Stimulated activated CD4-positive, alpha-beta T cell treated with anti-CD3 and anti-CD28 coated beads, Interleukin-2, amount 100 ng/mL, for 4 hours (primary cell): Measurements from ENCODE around the gene TM9SF4.
"Not testable (repeated sequence)": the region's sequence is repeated elsewhere in the genome, so short reads cannot be mapped to it uniquely, and the experiment has no call there.

Experiments used
- DNase-seq: peaks from one replicate; pipeline ENCODE4 v3.0.0-alpha.2; 2020; ENCODE audit warnings: low read depth

The TM9SF4 gene

DNA sequence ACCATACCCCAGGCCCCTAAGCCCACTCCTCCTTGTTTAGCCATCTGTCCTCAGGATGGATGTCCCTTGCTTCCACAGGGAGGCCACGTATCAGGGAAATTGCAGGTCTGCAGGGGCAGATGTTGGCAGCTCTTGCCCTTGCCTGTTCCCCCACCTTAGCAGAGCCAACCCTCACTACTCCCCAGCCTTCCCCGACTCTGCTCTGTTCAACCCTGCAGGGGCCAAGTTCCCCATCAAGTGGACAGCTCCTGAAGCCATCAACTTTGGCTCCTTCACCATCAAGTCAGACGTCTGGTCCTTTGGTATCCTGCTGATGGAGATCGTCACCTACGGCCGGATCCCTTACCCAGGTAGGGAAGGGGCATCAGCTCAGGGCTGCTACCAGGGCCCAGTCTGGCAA, 10.7 kb upstream of the TM9SF4 start:
- no peak for DNase-seq

GRCh38 chr20:32108814-32109391, 611 bp upstream of the TM9SF4 start:
- DNase-seq: no peak

DNA sequence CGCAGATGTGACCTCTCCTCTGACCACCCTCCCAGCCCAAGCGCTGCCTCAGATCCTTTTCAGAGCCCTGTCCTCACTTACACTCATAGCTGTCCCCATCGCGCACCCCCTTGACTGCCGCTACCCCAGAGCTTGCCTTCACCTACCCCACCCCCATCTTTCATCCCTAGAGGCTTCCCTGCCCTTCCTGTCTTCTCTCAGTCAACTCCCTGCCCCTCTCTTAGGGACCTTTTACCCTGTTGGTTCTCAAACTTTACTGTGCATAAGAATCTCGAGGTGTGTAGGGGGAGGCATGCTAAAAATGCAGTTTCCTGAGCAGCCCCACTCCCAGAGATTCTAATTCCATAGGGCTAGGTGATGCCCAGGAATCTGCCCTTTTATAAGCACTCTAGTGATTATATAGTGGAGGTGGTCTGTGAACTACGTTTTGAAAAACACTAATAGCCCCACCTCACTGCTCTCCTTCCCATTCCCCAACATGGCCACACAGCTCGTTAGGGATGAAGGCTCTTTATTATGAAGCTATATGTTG, 725 bp downstream of the TM9SF4 start:
- DNase-seq: no peak

DNA sequence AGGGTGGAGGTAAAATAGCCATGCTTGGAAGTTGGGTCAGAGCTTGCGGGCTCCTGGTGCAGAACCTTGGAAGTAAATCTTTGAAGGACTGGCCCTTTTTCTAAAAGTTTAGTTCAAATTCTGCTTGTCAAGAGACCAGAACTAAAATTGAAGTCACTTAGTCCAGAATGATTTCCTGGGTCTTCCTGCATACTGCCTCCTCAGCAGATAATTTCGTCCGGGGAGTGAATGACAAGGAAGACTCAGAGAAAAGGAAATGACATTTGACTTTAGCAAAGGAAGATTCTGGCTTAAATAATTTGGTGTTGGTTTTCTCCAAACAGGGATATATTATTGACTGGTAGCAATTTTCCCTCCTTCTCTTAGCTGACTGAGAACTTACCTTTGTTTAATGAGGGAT, 1.2 kb downstream of the TM9SF4 start:
- no peak for DNase-seq

GRCh38 chr20:32111156-32111686, 1.7 kb downstream of the TM9SF4 start:
- no peak for DNase-seq

DNA sequence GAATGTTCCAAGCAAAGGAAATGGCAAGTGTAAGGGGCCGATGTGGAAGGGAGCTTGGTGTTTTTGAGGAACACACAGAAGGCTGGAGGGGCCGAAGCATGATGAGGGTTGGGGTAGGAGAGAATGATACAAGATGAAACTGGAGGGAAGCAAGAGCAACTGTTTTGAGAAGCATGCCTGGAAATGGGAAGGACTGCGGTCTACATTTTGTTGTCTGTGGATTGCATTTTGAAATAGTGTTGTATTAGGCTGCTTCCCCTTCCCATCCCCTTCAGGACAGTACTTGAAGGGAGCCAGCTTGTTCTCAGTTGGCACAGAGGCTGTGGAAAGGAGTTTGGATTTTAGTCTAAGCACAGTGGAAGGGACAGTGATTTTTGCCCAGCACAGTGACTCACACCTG, 2.2 kb downstream of the TM9SF4 start:
- DNase-seq: no peak

DNA sequence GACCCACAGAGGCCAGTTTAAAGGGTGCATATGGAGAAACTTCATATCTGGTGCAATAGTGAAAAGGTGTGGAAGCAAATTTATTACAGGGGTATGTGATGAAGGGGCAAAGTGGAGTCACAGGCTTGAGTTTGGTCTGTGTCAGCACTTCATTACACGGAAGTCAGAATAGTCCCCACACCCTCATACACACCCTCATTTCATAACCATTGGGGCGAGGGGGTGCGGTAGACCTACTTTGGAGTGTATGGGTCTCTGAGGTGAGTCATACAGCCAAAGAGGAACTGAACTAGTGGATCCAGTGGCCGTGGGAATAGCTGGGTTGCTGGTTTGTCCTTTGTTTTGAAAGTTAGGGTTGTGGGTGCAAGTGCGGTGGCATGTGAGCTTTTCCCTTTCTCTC, 3.3 kb downstream of the TM9SF4 start:
- DNase-seq: no peak

DNA sequence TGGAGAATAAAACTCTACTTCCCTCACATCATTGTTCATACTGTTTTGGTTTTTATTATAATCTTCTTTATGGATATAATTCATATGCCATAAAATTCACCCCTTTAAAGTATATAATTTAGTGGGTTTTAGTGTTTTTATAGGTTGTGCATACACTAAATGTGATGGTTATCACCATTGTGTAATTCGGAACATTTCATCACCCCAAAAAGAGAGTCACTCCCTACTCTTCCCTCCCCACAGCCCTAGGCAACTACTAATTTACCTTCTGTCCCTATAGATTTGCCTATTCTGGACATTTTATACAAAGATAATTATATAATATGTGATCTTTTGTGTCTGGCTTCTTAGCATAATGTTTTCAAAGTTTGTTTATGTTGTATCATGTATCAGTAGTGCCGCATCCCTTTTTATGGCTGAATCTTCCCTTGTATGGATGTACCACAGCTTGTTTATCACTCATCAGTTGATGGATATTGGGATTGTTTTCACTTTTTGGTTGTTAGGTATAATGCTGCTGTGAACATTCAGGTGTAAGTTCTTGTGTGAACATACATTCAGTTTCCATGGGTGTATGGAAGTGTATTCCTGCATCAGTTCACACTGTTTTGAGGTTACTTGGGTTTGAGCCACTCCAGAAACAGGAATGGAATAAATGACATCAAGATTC, 4.2 kb downstream of the TM9SF4 start:
- DNase-seq: no peak

GRCh38 chr20:32114305-32114960, 4.9 kb downstream of the TM9SF4 start:
- no peak for DNase-seq

DNA sequence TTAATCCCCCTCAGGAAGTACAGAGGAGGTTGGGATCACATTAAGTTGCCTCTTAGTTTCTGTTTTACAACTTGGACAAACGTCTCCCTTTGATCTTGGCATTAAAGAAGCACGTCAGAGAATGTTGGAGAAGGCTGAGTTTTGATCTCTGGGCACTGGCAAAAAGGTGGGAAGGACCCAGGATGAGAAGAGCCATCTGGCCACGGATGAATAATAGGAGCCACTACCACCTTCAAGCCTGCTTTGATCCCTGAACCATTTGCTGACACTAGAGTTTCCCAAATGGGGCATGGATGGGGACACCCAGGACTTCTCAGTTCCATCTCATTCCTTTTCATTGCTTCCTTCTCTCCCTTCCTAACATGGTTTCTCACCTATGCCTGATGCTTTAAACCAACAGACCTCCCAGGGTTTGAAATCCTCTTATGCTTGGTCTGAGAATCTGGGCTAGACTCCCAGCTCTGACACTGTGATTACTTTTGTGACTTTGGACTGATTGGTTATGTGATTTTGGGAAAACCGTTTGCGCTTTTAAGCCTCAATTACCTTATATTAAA, 5.8 kb downstream of the TM9SF4 start:
- no peak for DNase-seq

DNA sequence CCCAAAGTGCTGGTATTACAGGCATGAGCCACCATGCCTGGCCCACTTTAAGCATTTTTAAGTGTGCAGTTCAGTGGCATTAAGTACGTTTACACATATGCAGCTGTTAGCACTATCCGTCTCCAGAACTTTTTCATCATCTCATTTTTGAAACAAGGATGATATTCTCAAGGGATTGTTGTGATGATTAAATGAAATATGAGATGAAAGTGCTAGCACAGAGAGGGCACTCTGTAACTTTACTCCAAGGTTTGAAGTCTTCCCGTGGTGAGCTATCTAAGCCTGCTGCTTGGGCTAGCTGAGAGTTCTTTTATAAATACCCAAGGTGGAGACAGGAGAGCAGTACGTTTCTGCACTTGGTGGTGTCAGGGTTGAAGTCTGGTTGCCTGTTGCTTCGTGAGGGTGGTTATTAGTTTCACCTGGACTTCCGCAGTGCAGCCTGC, 6.6 kb downstream of the TM9SF4 start:
- no peak for DNase-seq

GRCh38 chr20:32116796-32117195, 7.3 kb downstream of the TM9SF4 start:
- not testable (repeated sequence) for DNase-seq

GRCh38 chr20:32118427-32118826, 8.9 kb downstream of the TM9SF4 start:
- not testable (repeated sequence) for DNase-seq

GRCh38 chr20:32119734-32120133, 10.2 kb downstream of the TM9SF4 start:
- DNase-seq: no peak

- DNase-seq: not testable (repeated sequence)
Observed at GRCh38 chr20:32121908-32122307, 12.4 kb downstream of the TM9SF4 start.

DNA sequence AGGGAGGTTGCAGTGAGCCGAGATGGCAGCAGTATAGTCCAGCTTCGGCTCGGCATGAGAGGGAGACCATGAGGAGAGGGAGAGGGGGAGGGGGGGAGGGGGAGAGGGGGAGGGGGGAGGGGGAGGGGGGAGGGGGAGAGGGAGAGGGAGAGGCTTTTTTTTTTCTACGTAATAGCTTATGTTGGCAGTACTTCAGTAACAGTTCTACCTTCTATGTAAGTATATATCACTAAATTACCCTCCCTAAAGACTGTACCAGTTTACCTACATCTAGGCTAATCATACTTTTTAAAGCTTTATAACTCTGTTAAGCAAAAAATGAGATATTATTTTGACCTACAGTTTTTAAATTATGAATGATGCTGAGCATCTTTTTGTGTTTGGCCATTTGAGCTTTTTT, 13.6 kb downstream of the TM9SF4 start:
- DNase-seq: no peak

- DNase-seq: no peak
Observed at GRCh38 chr20:32124916-32125454, 15.5 kb downstream of the TM9SF4 start.

GRCh38 chr20:32125506-32125905, 16.0 kb downstream of the TM9SF4 start:
- no peak for DNase-seq

DNA sequence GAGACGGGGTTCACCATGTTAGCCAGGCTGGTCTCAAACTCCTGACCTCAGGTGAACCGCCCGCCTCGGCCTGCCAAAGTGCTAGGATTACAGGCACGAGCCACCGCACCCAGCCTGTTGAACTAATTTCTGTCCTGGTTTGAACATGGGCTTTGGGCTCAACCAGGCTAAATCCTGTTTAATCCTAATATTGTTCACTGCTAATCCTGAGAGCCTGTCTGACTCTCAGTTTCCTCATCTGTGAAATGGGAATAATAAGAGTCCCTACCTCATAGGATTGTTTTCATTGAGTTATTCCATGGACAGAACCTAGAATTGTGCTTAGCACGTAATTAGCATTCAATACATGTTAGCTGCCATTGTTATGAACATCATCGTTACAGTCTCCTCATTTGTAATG, 17.4 kb downstream of the TM9SF4 start:
- no peak for DNase-seq

DNA sequence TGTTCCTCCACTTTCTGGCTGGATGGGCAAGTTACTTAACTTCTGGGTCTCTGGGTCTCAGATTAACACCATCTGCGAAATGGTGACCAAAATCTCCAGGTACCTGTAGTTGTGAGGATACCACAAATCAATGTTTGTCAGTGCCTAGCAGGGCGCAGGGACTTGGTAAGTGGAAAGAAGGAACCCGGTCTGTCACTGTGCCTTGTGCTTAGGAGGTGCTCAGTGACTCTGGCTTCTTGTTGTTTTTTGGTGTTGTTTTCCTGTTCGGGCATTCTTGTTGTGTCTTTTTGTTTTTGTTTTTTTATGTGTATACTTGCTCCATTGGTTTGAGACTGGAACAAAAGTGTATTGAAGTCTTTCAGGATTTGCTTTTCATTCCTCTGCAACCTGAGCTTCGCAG, 17.8 kb downstream of the TM9SF4 start:
- no peak for DNase-seq

DNA sequence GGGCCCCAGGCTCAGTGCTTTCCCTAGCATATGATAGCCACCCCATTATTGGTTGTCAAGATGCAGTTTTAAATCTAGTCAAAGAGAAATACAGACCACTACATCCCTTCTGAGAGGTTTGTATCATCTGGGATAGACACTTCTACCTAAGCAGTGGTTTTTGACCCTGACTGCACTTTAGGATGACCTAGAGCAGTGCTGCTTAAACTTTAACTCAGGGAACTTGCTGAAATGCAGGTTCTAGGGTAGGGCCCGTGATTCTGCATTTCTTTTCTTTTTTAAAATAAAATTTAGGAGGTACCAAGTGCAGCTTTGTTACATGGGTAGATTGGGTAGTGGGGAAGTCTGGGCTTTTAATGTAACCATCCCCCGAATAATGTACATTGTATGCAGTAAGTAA, 18.7 kb downstream of the TM9SF4 start:
- DNase-seq: no peak

GRCh38 chr20:32129863-32130262, 20.3 kb downstream of the TM9SF4 start:
- no peak for DNase-seq
